Sigmoid colon (tissue), 7 donors: ENCODE measurements around the gene UMODL1. TPM values are rescaled to one million over a fixed set of nuclear protein-coding genes. Genes with fewer than 3 reads are reported as not detected.

Experiments used
- DNase-seq: peaks from one replicate; pipeline ENCODE4 v3.0.0-alpha.2; 2019
- H3K27ac ChIP-seq, 4 donors: fragments of 200-600 bp; sonication (generic); one replicate each; pipeline ENCODE4 v1.5.1; 2016 to 2019; ENCODE audit warnings: mild to moderate bottlenecking in 1 of 4
- H3K27me3 ChIP-seq, 3 donors: fragments of 200-600 bp; sonication (generic); one replicate each; pipeline ENCODE4 v1.5.1; 2019; ENCODE audit warnings: mild to moderate bottlenecking in 1 of 3
- H3K36me3 ChIP-seq, 4 donors: fragments of 200-600 bp; sonication (generic); one replicate each; pipeline ENCODE4 v1.5.1; 2016 to 2019
- H3K4me1 ChIP-seq, 4 donors: fragments of 200-600 bp; sonication (generic); one replicate each; pipeline ENCODE4 v1.5.1; 2017 to 2019
- H3K4me3 ChIP-seq, 4 donors: fragments of 200-600 bp; sonication (generic); one replicate each; pipeline ENCODE4 v1.5.1; 2017 to 2019; ENCODE audit warnings: mild to moderate bottlenecking in 2 of 4, moderate library complexity in 1 of 4
- H3K9me3 ChIP-seq, 4 donors: fragments of 200-600 bp in 3 of 4; sonication (generic) in 3 of 4; one replicate each; pipeline versions ENCODE4 v1.5.1 to v1.6.1; 2013 to 2019
- CTCF ChIP-seq, 4 experiments: fragments of 450-650 bp in 3 of 4; fragments of 200-600 bp in 1 of 4; IDR thresholded peaks; one replicate each; pipeline ENCODE4 v1.5.1; 2016 to 2019; ENCODE audit warnings: antibody characterized with exemption in 4 of 4, mild to moderate bottlenecking in 3 of 4, moderate library complexity in 2 of 4
- EP300 ChIP-seq, 4 donors: sonication (generic); formaldehyde crosslinking; IDR thresholded peaks; one replicate each; pipeline ENCODE4 v1.6.1; 2017; ENCODE audit warnings: antibody characterized with exemption in 4 of 4
- POLR2A ChIP-seq, 2 donors: fragments of 450-650 bp; IDR thresholded peaks; one replicate each; pipeline ENCODE4 v1.6.1; 2016; ENCODE audit warnings: antibody characterized with exemption in 2 of 2, mild to moderate bottlenecking in 2 of 2, moderate library complexity in 2 of 2
- POLR2AphosphoS5 ChIP-seq, 4 donors: sonication (generic); formaldehyde crosslinking; IDR thresholded peaks; one replicate each; pipeline ENCODE4 v1.6.1; 2017; ENCODE audit warnings: antibody characterized with exemption in 4 of 4
- WGBS, 2 donors: extraction: QIAGEN DNeasy Blood & Tissue Kit; methylation state at CpG; one replicate each; pipeline ENCODE4 v1.1.7; 2013; 5-methylcytosine and 5-hydroxymethylcytosine counted together
- intact Hi-C: fragments of 100-400 bp; cut with DNase I; formaldehyde crosslinking; loops from one replicate; pipeline ENCODE4 v1.15.1; 2023
- polyA plus RNA-seq, 3 donors: library from polyadenylated mRNA; stranded (reverse); fragments of 200-250 nt; gene quantifications; one replicate each; pipeline ENCODE4 v1.2.3, GENCODE V29; 2013
- total RNA-seq, 4 donors: library from RNA; depleted of rRNA; stranded (reverse); fragments of >200 nt; gene quantifications; one replicate each; pipeline ENCODE4 v1.1.0, GENCODE V29; 2016
- donor health status: healthy with polysubstance abuse.
- donor health status: Bipolar disorder and iron deficiency.
- donor health status: healthy.

UMODL1 gene
- total and polyA plus RNA-seq, 7 donors: 0.13 to 0.23 TPM; not detected in 5

GRCh38 chr21:42144679-42145568 lies 73.8 kb downstream of the UMODL1 start:
- Histone ChIP-seq H3K36me3 (no peaks in the 10 kb centered on the region), H3K9me3 (no peaks in the 10 kb centered on the region), H3K27ac (no peak overlapping the region), H3K27me3 (peaks cover 0 to 5% (median 0%) of the 10 kb centered on the region in 3 donors), H3K4me3 (no peak overlapping the region), H3K4me1 (peaks cover 0 to 4% (median 2%) of the 10 kb centered on the region in 4 donors)
- DNase-seq: peak; percentile 12
- intact Hi-C loops: loop anchor here (1.0 to 10.0 kb wide), 4 partner anchors 70 to 380 kb away; partner anchors contain the start of gene ABCG1
- 64 to 71% methylated on average over 4 of the region's 4 CpGs for WGBS, 2 donors
- TF ChIP-seq EP300 (IDR thresholded peaks at IDR 0.05) (no peak), CTCF (IDR thresholded peaks at IDR 0.05) (no peak), POLR2A (IDR thresholded peaks at IDR 0.05) (no peak), POLR2AphosphoS5 (IDR thresholded peaks at IDR 0.05) (no peak)

GRCh38 chr21:42145569-42146272 lies 74.6 kb downstream of the UMODL1 start:
- H3K27me3 ChIP-seq: peaks cover 0 to 5% (median 0%) of the 10 kb centered on the region in 3 donors
- 37 to 39% methylated on average over 15 of the region's 15 CpGs for WGBS, 2 donors
- H3K27ac ChIP-seq: no peak overlapping the region
- peak; percentile 79 for DNase-seq
- intact Hi-C loops: loop anchor here (1.0 to 10.0 kb wide), 4 partner anchors 69 to 379 kb away; partner anchors contain the start of gene ABCG1
- TF ChIP-seq CTCF (IDR thresholded peaks at IDR 0.05) (peak; percentile 84 to 93 (median 91)), POLR2A (IDR thresholded peaks at IDR 0.05) (no peak), POLR2AphosphoS5 (IDR thresholded peaks at IDR 0.05) (no peak), EP300 (IDR thresholded peaks at IDR 0.05) (no peak)
- H3K9me3 ChIP-seq: no peaks in the 10 kb centered on the region
- H3K4me3 ChIP-seq: no peak overlapping the region
- no peaks in the 10 kb centered on the region for H3K36me3 ChIP-seq
- H3K4me1 ChIP-seq: peaks cover 0 to 4% (median 2%) of the 10 kb centered on the region in 4 donors

GRCh38 chr21:42146273-42146805 lies 75.2 kb downstream of the UMODL1 start:
- Histone ChIP-seq H3K27me3 (peaks cover 0 to 5% (median 0%) of the 10 kb centered on the region in 3 donors), H3K36me3 (no peaks in the 10 kb centered on the region), H3K4me1 (peaks cover 0 to 4% (median 2%) of the 10 kb centered on the region in 4 donors), H3K9me3 (no peaks in the 10 kb centered on the region), H3K27ac (no peak overlapping the region), H3K4me3 (no peak overlapping the region)
- intact Hi-C loops: loop anchor here (10.0 kb wide), 3 partner anchors 68 to 378 kb away; partner anchors contain the start of gene ABCG1
- DNase-seq: no peak
- 90 to 97% methylated on average over 10 of the region's 10 CpGs for WGBS, 2 donors
- TF ChIP-seq POLR2A (IDR thresholded peaks at IDR 0.05): no peak
- no peak for TF ChIP-seq EP300 (IDR thresholded peaks at IDR 0.05)
- no peak for TF ChIP-seq POLR2AphosphoS5 (IDR thresholded peaks at IDR 0.05)
- no peak for TF ChIP-seq CTCF (IDR thresholded peaks at IDR 0.05)

GRCh38 chr21:42146821-42147220 lies 75.7 kb downstream of the UMODL1 start:
- DNase-seq: peak; percentile 39
- H3K9me3 ChIP-seq: no peaks in the 10 kb centered on the region
- 89 to 93% methylated on average over 19 of the region's 19 CpGs for WGBS, 2 donors
- intact Hi-C loops: loop anchor here (10.0 kb wide), 3 partner anchors 68 to 378 kb away; partner anchors contain the start of gene ABCG1
- no peaks in the 10 kb centered on the region for H3K36me3 ChIP-seq
- H3K27me3 ChIP-seq: peaks cover 0 to 3% (median 0%) of the 10 kb centered on the region in 3 donors
- H3K27ac ChIP-seq: no peak overlapping the region
- TF ChIP-seq CTCF (IDR thresholded peaks at IDR 0.05): no peak
- TF ChIP-seq POLR2A (IDR thresholded peaks at IDR 0.05): no peak
- TF ChIP-seq EP300 (IDR thresholded peaks at IDR 0.05): no peak
- no peak for TF ChIP-seq POLR2AphosphoS5 (IDR thresholded peaks at IDR 0.05)
- peaks cover 0 to 4% (median 2%) of the 10 kb centered on the region in 4 donors for H3K4me1 ChIP-seq
- no peak overlapping the region for H3K4me3 ChIP-seq
